IMR-90 (cell line): ENCODE results near the gene PRKCE. TPM values are rescaled to one million over a fixed set of nuclear protein-coding genes. Genes with fewer than 3 reads are reported as not detected.

Experiments used
- ATAC-seq: fragments of 200-7000 bp; cut with Tn5 transposase; 2 replicates; pipeline ENCODE4 v1.9.1; 2020; ENCODE audit warnings: low read depth, mild to moderate bottlenecking, moderate library complexity
- BruUV-seq: library from RNA; stranded (reverse); fragments of 400-500 nt; replicated peaks from 2 replicates; lab custom pipeline; 2021; lab: Mats Ljungman, UMichigan
- CTCF ChIA-PET: fragments of 300-600 bp; formaldehyde crosslinking; extraction: SDS; loops from one replicate; lab custom pipeline; 2021; ENCODE audit warnings: antibody characterized with exemption; lab: Yijun Ruan, JAX
- POLR2A ChIA-PET: fragments of 300-600 bp; sonication (Branson Sonifier 250); formaldehyde crosslinking; loops from one replicate; lab custom pipeline; 2022; ENCODE audit warnings: antibody characterized with exemption; ENCODE audit not compliant: unreplicated experiment; lab: Charles Lee
- DNase-seq: peaks from one replicate; pipeline ENCODE4 v3.0.0; 2013
- H2AFZ ChIP-seq: replicated peaks from 2 replicates; pipeline ENCODE3; 2013; ENCODE audit warnings: low read length, mild to moderate bottlenecking; ENCODE audit not compliant: poor library complexity
- H2AK5ac ChIP-seq: 2 replicates; pipeline ENCODE4 v1.6.1; 2013; ENCODE audit warnings: low read depth, low read length, inconsistent platforms
- H2AK9ac ChIP-seq: replicated peaks from 2 replicates; pipeline ENCODE3; 2013; ENCODE audit warnings: mild to moderate bottlenecking, low read depth, low read length, moderate library complexity; ENCODE audit not compliant: poor library complexity
- H2BK120ac ChIP-seq: 2 replicates; pipeline ENCODE4 v1.6.1; 2013; ENCODE audit warnings: low read depth, low read length, inconsistent platforms
- H2BK15ac ChIP-seq: 3 replicates; pipeline ENCODE4 v1.6.1; 2013; ENCODE audit warnings: low read depth, low read length, inconsistent platforms
- H2BK20ac ChIP-seq: 2 replicates; pipeline ENCODE4 v1.6.1; 2013; ENCODE audit warnings: low read depth, mild to moderate bottlenecking, inconsistent platforms, low read length, moderate library complexity
- H2BK5ac ChIP-seq: 2 replicates; pipeline ENCODE4 v1.6.1; 2013; ENCODE audit warnings: mild to moderate bottlenecking, low read depth, low read length, inconsistent platforms; ENCODE audit not compliant: poor library complexity, severe bottlenecking
- H3K14ac ChIP-seq: replicated peaks from 2 replicates; pipeline ENCODE4 v1.6.1; 2013; ENCODE audit warnings: low read depth, low read length, inconsistent platforms
- H3K18ac ChIP-seq: 2 replicates; pipeline ENCODE4 v1.6.1; 2013; ENCODE audit warnings: low read depth, low read length, control low read depth
- H3K23ac ChIP-seq: 2 replicates; pipeline ENCODE4 v1.6.1; 2013; ENCODE audit warnings: low read depth, low read length, inconsistent platforms
- H3K27ac ChIP-seq: 2 replicates; pipeline ENCODE4 v1.5.1; 2013; ENCODE audit warnings: mild to moderate bottlenecking, control low read depth, low read length; ENCODE audit not compliant: insufficient read depth
- H3K27me3 ChIP-seq: 2 replicates; pipeline ENCODE4 v1.6.1; 2013; ENCODE audit warnings: low read length; ENCODE audit not compliant: control insufficient read depth, insufficient read depth
- H3K36me3 ChIP-seq: 2 replicates; pipeline ENCODE4 v1.6.1; 2013; ENCODE audit warnings: low read length, mixed read lengths; ENCODE audit not compliant: control insufficient read depth, insufficient read depth
- H3K4ac ChIP-seq: 2 replicates; pipeline ENCODE4 v1.6.1; 2013; ENCODE audit warnings: low read depth, low read length, inconsistent platforms
- H3K4me1 ChIP-seq: 2 replicates; pipeline ENCODE4 v1.6.1; 2013; ENCODE audit warnings: low read length, mixed read lengths; ENCODE audit not compliant: control insufficient read depth, insufficient read depth
- H3K4me2 ChIP-seq: 2 replicates; pipeline ENCODE4 v1.6.1; 2013; ENCODE audit warnings: low read depth, mild to moderate bottlenecking, control low read depth, low read length, moderate library complexity
- H3K4me3 ChIP-seq: 2 replicates; pipeline ENCODE4 v1.5.1; 2013; ENCODE audit warnings: low read depth, mild to moderate bottlenecking, control low read depth, low read length, moderate library complexity; ENCODE audit not compliant: insufficient read depth
- H3K56ac ChIP-seq: 2 replicates; pipeline ENCODE4 v1.6.1; 2013; ENCODE audit warnings: low read length, inconsistent platforms; ENCODE audit not compliant: insufficient read depth; ENCODE audit errors: extremely low read depth
- H3K79me1 ChIP-seq, 2 experiments: 2 replicates each; pipeline ENCODE4 v1.6.1; 2013; ENCODE audit warnings: low read length in 2 of 2, inconsistent platforms in 1 of 2, low read depth in 1 of 2
- H3K9ac ChIP-seq: 2 replicates; pipeline ENCODE4 v1.6.1; 2013; ENCODE audit warnings: low read depth, low read length, control low read depth
- H3K9me1 ChIP-seq: 2 replicates; pipeline ENCODE4 v1.6.1; 2013; ENCODE audit warnings: low read length, inconsistent platforms; ENCODE audit not compliant: insufficient read depth
- H3K9me3 ChIP-seq: 2 replicates; pipeline ENCODE4 v1.6.1; 2013; ENCODE audit warnings: low read length; ENCODE audit not compliant: control insufficient read depth, insufficient read depth
- H4K20me1 ChIP-seq: 2 replicates; pipeline ENCODE4 v1.6.1; 2013; ENCODE audit warnings: low read length, inconsistent platforms; ENCODE audit not compliant: insufficient read depth
- H4K5ac ChIP-seq: 2 replicates; pipeline ENCODE4 v1.6.1; 2013; ENCODE audit warnings: mild to moderate bottlenecking, low read depth, low read length, control low read depth
- H4K8ac ChIP-seq, 2 experiments: 2 replicates each; pipeline ENCODE4 v1.6.1; 2013; ENCODE audit warnings: low read depth in 2 of 2, low read length in 2 of 2, control low read depth in 1 of 2, inconsistent platforms in 1 of 2
- H4K91ac ChIP-seq: 2 replicates; pipeline ENCODE4 v1.6.1; 2013; ENCODE audit warnings: low read depth, low read length, inconsistent platforms; ENCODE audit not compliant: insufficient read depth
- FOS ChIP-seq: fragments of 150-350 bp; IDR thresholded peaks from 2 replicates; pipeline ENCODE4 v1.6.1; 2016; ENCODE audit warnings: low read depth, low read length
- MAFK ChIP-seq: IDR thresholded peaks from 2 replicates; pipeline ENCODE4 v1.6.1; 2012; ENCODE audit warnings: low read depth, low read length, improper control_type of control experiment
- MXI1 ChIP-seq: IDR thresholded peaks from 2 replicates; pipeline ENCODE4 v1.6.1; 2012; ENCODE audit warnings: low read depth, mild to moderate bottlenecking, low read length, moderate library complexity, borderline replicate concordance
- RFX5 ChIP-seq: IDR thresholded peaks from 2 replicates; pipeline ENCODE4 v1.8.0; 2012; ENCODE audit warnings: low read depth, mild to moderate bottlenecking, low read length, moderate library complexity
- WGBS, 2 experiments: methylation state at CpG; one replicate each; pipeline versions ENCODE4 v1.1.5 to v1.1.7; 2013; ENCODE audit warnings: missing lambda C conversion rate in 2 of 2; ENCODE audit not compliant: insufficient read length in 1 of 2; ENCODE audit errors: extremely low coverage in 2 of 2; 5-methylcytosine and 5-hydroxymethylcytosine counted together
- dilution Hi-C: fragments of 300-500 bp; cut with HindIII; formaldehyde crosslinking; loops from one replicate; pipeline ENCODE4 v1.14.3; 2018; ENCODE audit warnings: low sequenced_read_pairs; ENCODE audit not compliant: unreplicated experiment
- in situ Hi-C: fragments of 300-500 bp; cut with MboI; formaldehyde crosslinking; loops from 3 replicates; pipeline ENCODE4 v1.14.3; 2019; ENCODE audit warnings: low sequenced_read_pairs, inconsistent platforms, mixed read lengths
- intact Hi-C: fragments of 100-400 bp; cut with micrococcal nuclease; formaldehyde crosslinking; loops from 2 replicates; pipeline ENCODE4 v1.10.0; 2022
- polyA plus RNA-seq, 3 experiments: library from polyadenylated mRNA; depleted of rRNA; stranded (reverse); fragments of >200 nt; gene quantifications; 2 replicates each; pipeline ENCODE4 v1.2.3, GENCODE V29; 2012; ENCODE audit warnings: low replicate concordance in 1 of 3
- total RNA-seq: library from RNA; depleted of rRNA; stranded (reverse); fragments of >200 nt; gene quantifications from 2 replicates; pipeline ENCODE4 v1.2.3, GENCODE V29; 2012
- TF ChIP-seq, protein P1 (sequence below): conservative IDR thresholded peaks from 2 replicates; pipeline ENCODE4 v1.5.1; 2012; ENCODE audit warnings: mild to moderate bottlenecking, low read depth, low read length, improper control_type of control experiment

PRKCE gene
- total and polyA plus RNA-seq, 2 of the 4 experiments (the other 2 are of a cell fraction): 8.1 to 32.4 TPM

GRCh38 chr2:45781464-45781811 is 130.0 kb downstream of the PRKCE start:
- intact Hi-C loops (no loop called here), dilution Hi-C loops (no loop called here), in situ Hi-C loops (no loop called here)
- ChIA-PET POLR2A (no interaction called here), CTCF (interaction anchor here (0.6 kb wide), 1 partner anchor 329 kb away, joined by 4 read pairs; no protein-coding TSS in a partner anchor)
- Histone ChIP-seq H4K20me1 (peaks cover 13% of the 10 kb centered on the region; the same call in 1 of the 2 replicates), H3K4me1 (no peaks in the 10 kb centered on the region; the same call in 1 of the 2 replicates), H3K27ac (no peak overlapping the region), H4K8ac (no peak overlapping the region), H3K4ac (no peak overlapping the region), H3K4me2 (no peak overlapping the region), H2AK9ac (no peak overlapping the region), H2BK20ac (no peak overlapping the region), H3K56ac (no peak overlapping the region), H4K91ac (no peak overlapping the region), H3K4me3 (no peak overlapping the region), H2BK15ac (no peak overlapping the region), H3K14ac (no peak overlapping the region), H4K5ac (no peak overlapping the region), H2BK5ac (no peak overlapping the region), H3K18ac (no peak overlapping the region), H2BK120ac (no peak overlapping the region), H3K9ac (no peak overlapping the region), H3K27me3 (no peaks in the 10 kb centered on the region), H2AK5ac (no peak overlapping the region), H2AFZ (no peak overlapping the region), H3K23ac (no peak overlapping the region), H3K9me1 (peaks cover 2% of the 10 kb centered on the region; the same call in 1 of the 2 replicates), H3K79me1 (peaks cover 6 to 16% of the 10 kb centered on the region in 2 experiments; a peak in 3 of 4 replicates), H3K9me3 (no peaks in the 10 kb centered on the region), H3K36me3 (no peaks in the 10 kb centered on the region)
- no TSS peak for BruUV-seq
- ATAC-seq: no peak
- TF ChIP-seq MAFK (no peak), RFX5 (no peak), FOS (no peak), MXI1 (no peak)
- TF ChIP-seq, protein P1, sequence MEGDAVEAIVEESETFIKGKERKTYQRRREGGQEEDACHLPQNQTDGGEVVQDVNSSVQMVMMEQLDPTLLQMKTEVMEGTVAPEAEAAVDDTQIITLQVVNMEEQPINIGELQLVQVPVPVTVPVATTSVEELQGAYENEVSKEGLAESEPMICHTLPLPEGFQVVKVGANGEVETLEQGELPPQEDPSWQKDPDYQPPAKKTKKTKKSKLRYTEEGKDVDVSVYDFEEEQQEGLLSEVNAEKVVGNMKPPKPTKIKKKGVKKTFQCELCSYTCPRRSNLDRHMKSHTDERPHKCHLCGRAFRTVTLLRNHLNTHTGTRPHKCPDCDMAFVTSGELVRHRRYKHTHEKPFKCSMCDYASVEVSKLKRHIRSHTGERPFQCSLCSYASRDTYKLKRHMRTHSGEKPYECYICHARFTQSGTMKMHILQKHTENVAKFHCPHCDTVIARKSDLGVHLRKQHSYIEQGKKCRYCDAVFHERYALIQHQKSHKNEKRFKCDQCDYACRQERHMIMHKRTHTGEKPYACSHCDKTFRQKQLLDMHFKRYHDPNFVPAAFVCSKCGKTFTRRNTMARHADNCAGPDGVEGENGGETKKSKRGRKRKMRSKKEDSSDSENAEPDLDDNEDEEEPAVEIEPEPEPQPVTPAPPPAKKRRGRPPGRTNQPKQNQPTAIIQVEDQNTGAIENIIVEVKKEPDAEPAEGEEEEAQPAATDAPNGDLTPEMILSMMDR: no peak
- no peak for DNase-seq
- no CpG with 5 or more reads among the region's 5 CpGs for WGBS, 2 experiments
